Fibroblast of lung (primary cell): ENCODE results near the gene CHST3.

Experiments used
- EZH2 ChIP-seq: IDR thresholded peaks from 2 replicates; pipeline ENCODE4 v1.5.1; 2012; ENCODE audit warnings: low read length, control low read depth, mild to moderate bottlenecking; ENCODE audit errors: missing control alignments
- TF ChIP-seq, protein P1 (sequence below), 2 donors: IDR thresholded peaks in 1 of 2; conservative IDR thresholded peaks in 1 of 2; 1 replicate in 1 of 2; 2 replicates in 1 of 2; pipeline ENCODE4 v1.5.1; 2011 to 2012; ENCODE audit warnings: low read length in 2 of 2, control low read depth in 1 of 2, inconsistent platforms in 1 of 2, low read depth in 1 of 2, mild to moderate bottlenecking in 1 of 2

DNA sequence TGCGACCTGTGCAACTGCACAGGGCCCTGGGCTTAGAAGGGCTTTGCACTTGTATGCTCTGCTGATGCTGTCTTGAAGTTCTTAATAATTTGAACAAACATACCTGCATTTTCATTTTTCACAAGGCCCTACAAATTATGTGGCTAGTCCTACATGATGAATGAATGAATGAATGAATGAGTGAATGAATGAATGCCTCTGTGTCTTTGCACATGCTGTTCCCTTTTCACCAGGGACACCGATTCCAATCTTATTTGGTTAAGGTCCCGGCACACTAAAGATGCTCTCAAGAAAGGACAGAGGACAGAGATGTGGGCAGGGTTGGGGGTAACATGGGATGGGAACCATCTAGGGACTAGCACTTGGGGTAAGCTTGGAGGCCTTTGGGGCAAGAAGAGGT lies 39.4 kb upstream of the CHST3 start:
- TF ChIP-seq, protein P1, sequence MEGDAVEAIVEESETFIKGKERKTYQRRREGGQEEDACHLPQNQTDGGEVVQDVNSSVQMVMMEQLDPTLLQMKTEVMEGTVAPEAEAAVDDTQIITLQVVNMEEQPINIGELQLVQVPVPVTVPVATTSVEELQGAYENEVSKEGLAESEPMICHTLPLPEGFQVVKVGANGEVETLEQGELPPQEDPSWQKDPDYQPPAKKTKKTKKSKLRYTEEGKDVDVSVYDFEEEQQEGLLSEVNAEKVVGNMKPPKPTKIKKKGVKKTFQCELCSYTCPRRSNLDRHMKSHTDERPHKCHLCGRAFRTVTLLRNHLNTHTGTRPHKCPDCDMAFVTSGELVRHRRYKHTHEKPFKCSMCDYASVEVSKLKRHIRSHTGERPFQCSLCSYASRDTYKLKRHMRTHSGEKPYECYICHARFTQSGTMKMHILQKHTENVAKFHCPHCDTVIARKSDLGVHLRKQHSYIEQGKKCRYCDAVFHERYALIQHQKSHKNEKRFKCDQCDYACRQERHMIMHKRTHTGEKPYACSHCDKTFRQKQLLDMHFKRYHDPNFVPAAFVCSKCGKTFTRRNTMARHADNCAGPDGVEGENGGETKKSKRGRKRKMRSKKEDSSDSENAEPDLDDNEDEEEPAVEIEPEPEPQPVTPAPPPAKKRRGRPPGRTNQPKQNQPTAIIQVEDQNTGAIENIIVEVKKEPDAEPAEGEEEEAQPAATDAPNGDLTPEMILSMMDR (conservative IDR thresholded peaks at IDR 0.05 in 1 of 2, IDR thresholded peaks at IDR 0.05 in 1 of 2; ENCODE audit: low read depth in 1 of 2, low read length in 2 of 2), result no peak
- no peak for TF ChIP-seq EZH2
